Calu3 (cell line): Measurements from ENCODE around the gene LANCL3. TPM values are rescaled to one million over a fixed set of nuclear protein-coding genes. Genes with fewer than 3 reads are reported as not detected.

Experiments
- BruUV-seq: library from RNA; stranded (reverse); fragments of 400-500 nt; replicated peaks from 2 replicates; lab custom pipeline; 2021; lab: Mats Ljungman, UMichigan
- CTCF ChIA-PET: fragments of 300-600 bp; sonication (Branson Sonifier 250); formaldehyde crosslinking; loops from one replicate; lab custom pipeline; 2022; ENCODE audit warnings: antibody characterized with exemption; lab: Charles Lee
- DNase-seq: peaks from one replicate; pipeline ENCODE4 v3.0.0; 2022
- H3K27ac Mint-ChIP-seq: one replicate; pipeline ENCODE4 v1.8.0; 2022; ENCODE audit warnings: mixed read lengths; ENCODE audit not compliant: unreplicated experiment
- H3K27me3 Mint-ChIP-seq: one replicate; pipeline ENCODE4 v1.8.0; 2022; ENCODE audit warnings: mixed read lengths; ENCODE audit not compliant: unreplicated experiment
- H3K36me3 Mint-ChIP-seq: one replicate; pipeline ENCODE4 v1.8.0; 2022; ENCODE audit warnings: mild to moderate bottlenecking, moderate library complexity, mixed read lengths; ENCODE audit not compliant: insufficient read depth, unreplicated experiment
- H3K4me1 Mint-ChIP-seq: one replicate; pipeline ENCODE4 v1.8.0; 2022; ENCODE audit warnings: mild to moderate bottlenecking, low read depth, mixed read lengths; ENCODE audit not compliant: unreplicated experiment
- H3K4me3 Mint-ChIP-seq: one replicate; pipeline ENCODE4 v1.8.0; 2022; ENCODE audit warnings: mild to moderate bottlenecking, low read depth, moderate library complexity, mixed read lengths; ENCODE audit not compliant: unreplicated experiment
- H3K9me3 Mint-ChIP-seq: one replicate; pipeline ENCODE4 v1.8.0; 2022; ENCODE audit warnings: low read depth, mixed read lengths; ENCODE audit not compliant: unreplicated experiment
- CTCF ChIP-seq: fragments of 200-600 bp; IDR thresholded peaks from one replicate; pipeline ENCODE4 v1.8.0; 2022; ENCODE audit warnings: antibody characterized with exemption; ENCODE audit not compliant: unreplicated experiment
- intact Hi-C: fragments of 100-400 bp; cut with micrococcal nuclease; formaldehyde crosslinking; loops from one replicate; pipeline ENCODE4 v1.10.0; 2022; ENCODE audit not compliant: unreplicated experiment
- total RNA-seq: library from RNA; stranded (reverse); gene quantifications from 2 replicates; pipeline ENCODE4 v1.2.3, GENCODE V29; 2022

Gene LANCL3
- total RNA-seq, 1 experiment from 2014 or later, result 2.3 TPM

- Mint-ChIP-seq H3K27me3 (no peaks in the 10 kb centered on the region), H3K36me3 (no peaks in the 10 kb centered on the region), H3K9me3 (no peaks in the 10 kb centered on the region), H3K27ac (no peak overlapping the region), H3K4me3 (no peak overlapping the region), H3K4me1 (no peaks in the 10 kb centered on the region)
- DNase-seq, result no peak
- CTCF ChIA-PET, result no interaction called here
- intact Hi-C loops, result no loop called here
- TF ChIP-seq CTCF, result no peak
- BruUV-seq, result no TSS peak
These were observed 38.3 kb downstream of the LANCL3 start for GRCh38 chrX:37609727-37610126.

- intact Hi-C loops, result no loop called here
- BruUV-seq, result no TSS peak
- no peaks in the 10 kb centered on the region for H3K9me3 Mint-ChIP-seq
These were observed 42.5 kb downstream of the LANCL3 start for GRCh38 chrX:37613933-37614332.

GRCh38 chrX:37627602-37628001 is 56.1 kb downstream of the LANCL3 start:
- TF ChIP-seq CTCF, result no peak
- CTCF ChIA-PET, result interaction anchor here (0.6 kb wide), 1 partner anchor 970 kb away, joined by 3 read pairs; no protein-coding TSS in a partner anchor
- no TSS peak for BruUV-seq
- intact Hi-C loops, result no loop called here
- Mint-ChIP-seq H3K36me3 (no peaks in the 10 kb centered on the region), H3K4me1 (peaks cover 8% of the 10 kb centered on the region), H3K27me3 (no peaks in the 10 kb centered on the region), H3K4me3 (no peak overlapping the region), H3K27ac (no peak overlapping the region), H3K9me3 (peaks cover 4% of the 10 kb centered on the region)
- DNase-seq, result no peak

More at GRCh38 chrX:37613933-37614332, 42.5 kb downstream of the LANCL3 start:
- Mint-ChIP-seq H3K4me3 (no peak overlapping the region), H3K27me3 (no peaks in the 10 kb centered on the region), H3K36me3 (no peaks in the 10 kb centered on the region), H3K27ac (no peak overlapping the region), H3K4me1 (no peaks in the 10 kb centered on the region)
- CTCF ChIA-PET, result no interaction called here
- DNase-seq, result no peak
- no peak for TF ChIP-seq CTCF

- H3K9me3 Mint-ChIP-seq, result no peaks in the 10 kb centered on the region
- no peak overlapping the region for H3K4me3 Mint-ChIP-seq
- H3K27ac Mint-ChIP-seq, result no peak overlapping the region
- intact Hi-C loops, result no loop called here
- H3K36me3 Mint-ChIP-seq, result no peaks in the 10 kb centered on the region
- DNase-seq, result no peak
- H3K4me1 Mint-ChIP-seq, result no peaks in the 10 kb centered on the region
- H3K27me3 Mint-ChIP-seq, result no peaks in the 10 kb centered on the region
- BruUV-seq, result no TSS peak
- CTCF ChIA-PET, result no interaction called here
- TF ChIP-seq CTCF, result no peak
These were observed 66.6 kb downstream of the LANCL3 start for GRCh38 chrX:37638047-37638446.
